Middle frontal gyrus (tissue), 1 donor: Measurements from ENCODE around the gene CBFA2T3.
"Not testable (repeated sequence)": the region's sequence is repeated elsewhere in the genome, so short reads cannot be mapped to it uniquely, and the experiment has no call there.

Experiments used
- DNase-seq: peaks from one replicate; pipeline ENCODE4 v3.0.0-alpha.2; 2015; ENCODE audit warnings: low spot score; ENCODE audit errors: extremely low spot score

Gene CBFA2T3

GRCh38 chr16:88910284-88911135 is 66.5 kb downstream of the CBFA2T3 start:
- no peak for DNase-seq

GRCh38 chr16:88909431-88910210 is 67.4 kb downstream of the CBFA2T3 start:
- no peak for DNase-seq

- DNase-seq = no peak
These were observed 68.7 kb downstream of the CBFA2T3 start for GRCh38 chr16:88908307-88908706.

- no peak for DNase-seq
These were observed 69.2 kb downstream of the CBFA2T3 start for GRCh38 chr16:88907768-88908167.

- no peak for DNase-seq
These were observed 70.4 kb downstream of the CBFA2T3 start for GRCh38 chr16:88906535-88907105.

- DNase-seq = no peak
These were observed 71.0 kb downstream of the CBFA2T3 start for GRCh38 chr16:88906020-88906419.

- no peak for DNase-seq
These were observed 71.4 kb downstream of the CBFA2T3 start for GRCh38 chr16:88905563-88905962.

- no peak for DNase-seq
These were observed 72.2 kb downstream of the CBFA2T3 start for GRCh38 chr16:88904676-88905365.

GRCh38 chr16:88903267-88903666 is 73.7 kb downstream of the CBFA2T3 start:
- DNase-seq = no peak

GRCh38 chr16:88902744-88903143 is 74.3 kb downstream of the CBFA2T3 start:
- DNase-seq = no peak

- DNase-seq = no peak
These were observed 75.2 kb downstream of the CBFA2T3 start for GRCh38 chr16:88901718-88902337.

GRCh38 chr16:88900662-88901052 is 76.3 kb downstream of the CBFA2T3 start:
- no peak for DNase-seq

- DNase-seq = no peak
These were observed 76.9 kb downstream of the CBFA2T3 start for GRCh38 chr16:88899901-88900661.

GRCh38 chr16:88897696-88898425 is 79.1 kb downstream of the CBFA2T3 start:
- DNase-seq = no peak

- no peak for DNase-seq
These were observed 80.6 kb downstream of the CBFA2T3 start for GRCh38 chr16:88896238-88897070.

GRCh38 chr16:88895335-88895734 is 81.7 kb downstream of the CBFA2T3 start:
- DNase-seq = no peak

- DNase-seq = no peak
These were observed 82.2 kb downstream of the CBFA2T3 start for GRCh38 chr16:88894681-88895300.

- DNase-seq = not testable (repeated sequence)
These were observed 82.7 kb downstream of the CBFA2T3 start for GRCh38 chr16:88894266-88894665.
